WERI-Rb-1 (cell line): ENCODE results near the gene MYH14.

Experiments
- DNase-seq: peaks from one replicate; pipeline ENCODE4 v3.0.0-alpha.2; 2020
- H3K27ac ChIP-seq: fragments of 250-450 bp; sonication (Bioruptor Pico); 2 replicates; pipeline ENCODE4 v1.5.1; 2020; ENCODE audit warnings: mild to moderate bottlenecking, moderate library complexity
- H3K27me3 ChIP-seq: fragments of 250-450 bp; sonication (Bioruptor Pico); 2 replicates; pipeline ENCODE4 v1.5.1; 2021; ENCODE audit warnings: mild to moderate bottlenecking, low read depth, moderate library complexity; ENCODE audit not compliant: insufficient read depth, severe bottlenecking
- H3K36me3 ChIP-seq: fragments of 250-450 bp; sonication (Bioruptor Pico); 2 replicates; pipeline ENCODE4 v1.5.1; 2020; ENCODE audit warnings: mild to moderate bottlenecking, moderate library complexity
- H3K4me3 ChIP-seq: 2 replicates; pipeline ENCODE4 v1.5.1; 2011; ENCODE audit warnings: low read depth, mild to moderate bottlenecking, control low read depth, low read length
- H3K9me3 ChIP-seq: fragments of 250-450 bp; sonication (Bioruptor Pico); 2 replicates; pipeline ENCODE4 v1.5.1; 2021; ENCODE audit warnings: mild to moderate bottlenecking, moderate library complexity; ENCODE audit not compliant: severe bottlenecking
- CTCF ChIP-seq: IDR thresholded peaks from 2 replicates; pipeline ENCODE4 v1.5.1; 2011; ENCODE audit warnings: low read depth, mild to moderate bottlenecking, control low read depth, inconsistent platforms, low read length

MYH14 gene

GRCh38 chr19:50266896-50267295 lies 63.5 kb downstream of the MYH14 start:
- Histone ChIP-seq H3K36me3 (no peaks in the 10 kb centered on the region), H3K4me3 (no peak overlapping the region), H3K27me3 (peaks cover 41% of the 10 kb centered on the region), H3K9me3 (no peaks in the 10 kb centered on the region), H3K27ac (no peak overlapping the region)
- no peak for DNase-seq
- TF ChIP-seq CTCF, result no peak

- no peaks in the 10 kb centered on the region for H3K9me3 ChIP-seq
- DNase-seq, result no peak
- no peak overlapping the region for H3K27ac ChIP-seq
- no peak overlapping the region for H3K4me3 ChIP-seq
- H3K36me3 ChIP-seq, result no peaks in the 10 kb centered on the region
- no peak for TF ChIP-seq CTCF
- peaks cover 51% of the 10 kb centered on the region for H3K27me3 ChIP-seq
These were observed 64.6 kb downstream of the MYH14 start for GRCh38 chr19:50268041-50268440.

GRCh38 chr19:50268501-50268900 lies 65.1 kb downstream of the MYH14 start:
- DNase-seq, result no peak
- Histone ChIP-seq H3K9me3 (no peaks in the 10 kb centered on the region), H3K27me3 (peaks cover 53% of the 10 kb centered on the region), H3K36me3 (no peaks in the 10 kb centered on the region), H3K27ac (no peak overlapping the region), H3K4me3 (no peak overlapping the region)
- TF ChIP-seq CTCF, result no peak

GRCh38 chr19:50269653-50270052 lies 66.2 kb downstream of the MYH14 start:
- no peaks in the 10 kb centered on the region for H3K9me3 ChIP-seq
- no peak overlapping the region for H3K27ac ChIP-seq
- TF ChIP-seq CTCF, result no peak
- H3K4me3 ChIP-seq, result no peak overlapping the region
- peaks cover 57% of the 10 kb centered on the region for H3K27me3 ChIP-seq
- H3K36me3 ChIP-seq, result no peaks in the 10 kb centered on the region
- DNase-seq, result no peak

- Histone ChIP-seq H3K27ac (no peak overlapping the region), H3K4me3 (no peak overlapping the region), H3K9me3 (no peaks in the 10 kb centered on the region), H3K36me3 (no peaks in the 10 kb centered on the region), H3K27me3 (peaks cover 63% of the 10 kb centered on the region)
- no peak for DNase-seq
- TF ChIP-seq CTCF, result no peak
These were observed 69.0 kb downstream of the MYH14 start for GRCh38 chr19:50272263-50272897.

- Histone ChIP-seq H3K9me3 (no peaks in the 10 kb centered on the region), H3K27me3 (peaks cover 58% of the 10 kb centered on the region), H3K4me3 (no peak overlapping the region), H3K36me3 (no peaks in the 10 kb centered on the region), H3K27ac (no peak overlapping the region)
- no peak for TF ChIP-seq CTCF
- DNase-seq, result no peak
These were observed 70.4 kb downstream of the MYH14 start for GRCh38 chr19:50273821-50274220.
